ENCODE results near the gene BEST4.
"Not testable (repeated sequence)": the region's sequence is repeated elsewhere in the genome, so short reads cannot be mapped to it uniquely, and the experiment has no call there.

BEST4 gene

DNA sequence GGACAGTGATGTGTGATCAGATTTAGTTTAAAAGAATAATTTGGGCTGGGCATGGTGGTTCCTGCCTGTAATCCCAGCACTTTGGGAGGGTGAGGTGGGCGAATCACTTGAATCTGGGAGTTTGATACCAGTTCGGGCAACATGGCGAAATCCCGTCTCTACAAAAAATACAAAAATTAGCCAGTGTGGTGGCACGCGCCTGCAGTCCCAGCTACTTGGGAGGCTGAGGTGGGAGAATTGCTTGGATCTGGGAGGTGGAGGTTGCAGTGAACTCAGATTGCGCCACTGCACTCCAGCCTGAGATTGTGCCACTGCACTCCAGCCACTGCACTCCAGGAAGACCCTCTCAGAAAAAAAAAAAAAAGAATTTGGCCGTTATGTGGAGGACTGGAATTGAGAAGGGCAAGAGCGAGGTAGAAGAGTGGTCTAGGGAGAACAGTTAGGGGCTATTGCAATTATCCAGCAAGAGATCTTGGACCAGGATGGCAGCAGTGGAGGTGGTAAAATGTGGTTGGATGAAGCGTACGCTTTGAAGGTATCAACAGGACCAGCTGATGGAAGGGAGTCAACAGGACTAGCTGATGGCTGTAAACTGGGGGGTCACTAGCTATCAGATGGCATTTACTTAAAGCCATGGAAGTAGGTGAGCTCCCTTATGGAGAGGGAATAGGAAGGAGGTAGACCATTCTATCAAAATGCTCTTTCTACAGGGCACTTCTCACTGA lies 30.0 kb upstream of the BEST4 start:
- DNase-seq (ENCODE audit: low read depth, low spot score) = no peak
- no CpG with 5 or more reads among the region's 11 CpGs for WGBS (ENCODE audit: insufficient coverage, insufficient read length)

DNA sequence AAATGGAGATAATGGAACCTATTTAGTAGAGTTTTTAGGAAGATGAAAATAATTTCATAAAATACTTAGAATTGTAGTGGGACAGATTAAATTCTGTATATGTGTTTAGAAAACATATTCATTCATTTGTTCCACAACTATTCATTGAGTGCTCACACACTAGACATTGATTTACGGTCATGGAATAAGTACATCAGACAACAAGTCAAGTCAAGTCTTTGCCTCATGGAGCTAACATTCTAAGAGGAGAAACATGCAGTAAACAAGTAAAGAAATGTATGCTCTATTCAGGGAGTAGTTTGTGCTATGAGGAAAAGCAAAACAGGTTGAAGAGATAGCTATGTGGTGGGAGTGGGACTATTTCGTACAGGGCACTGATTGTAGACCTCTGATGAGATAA lies 29.3 kb upstream of the BEST4 start:
- Histone ChIP-seq H3K4me3 (ENCODE audit: low read length) (no peak overlapping the region), H3K9me3 (ENCODE audit: control insufficient read depth, insufficient read depth, low read length) (no peaks in the 10 kb centered on the region), H3K4me1 (ENCODE audit: control insufficient read depth, insufficient read depth, low read length) (peaks cover 2% of the 10 kb centered on the region), H3K27me3 (ENCODE audit: control insufficient read depth, insufficient read depth, low read length) (no peaks in the 10 kb centered on the region), H3K27ac (ENCODE audit: low read length) (no peak overlapping the region), H3K36me3 (ENCODE audit: control insufficient read depth, insufficient read depth, low read length) (no peaks in the 10 kb centered on the region)
- no peak for DNase-seq (ENCODE audit: low read depth, low spot score)
- no CpG with 5 or more reads among the region's 2 CpGs for WGBS (ENCODE audit: insufficient coverage, insufficient read length)

More for the DNA sequence above, 30.0 kb upstream of the BEST4 start:
- Histone ChIP-seq H3K4me3 (ENCODE audit: low read length) (no peak overlapping the region), H3K9me3 (ENCODE audit: control insufficient read depth, insufficient read depth, low read length) (no peaks in the 10 kb centered on the region), H3K36me3 (ENCODE audit: control insufficient read depth, insufficient read depth, low read length) (no peaks in the 10 kb centered on the region), H3K27ac (ENCODE audit: low read length) (no peak overlapping the region), H3K27me3 (ENCODE audit: control insufficient read depth, insufficient read depth, low read length) (no peaks in the 10 kb centered on the region), H3K4me1 (ENCODE audit: control insufficient read depth, insufficient read depth, low read length) (peaks cover 2% of the 10 kb centered on the region)

DNA sequence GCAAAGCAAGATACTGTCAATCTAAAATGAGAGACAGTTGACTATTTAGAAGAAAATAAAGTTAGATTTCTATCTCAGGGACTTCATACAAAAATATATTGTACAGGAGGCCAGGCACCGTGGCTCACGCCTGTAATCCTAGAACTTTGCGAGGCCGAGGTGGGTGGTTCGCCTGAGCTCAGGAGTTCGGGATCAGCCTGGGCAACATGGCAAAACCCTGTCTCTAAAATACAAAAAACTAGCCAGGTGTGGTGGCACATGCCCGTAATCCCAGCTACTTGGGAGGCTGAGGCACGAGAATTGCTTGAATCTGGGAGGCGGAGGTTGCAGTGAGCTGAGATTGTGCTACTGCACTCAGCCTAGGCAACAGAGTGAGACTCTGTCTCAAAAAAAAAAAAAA lies 28.0 kb upstream of the BEST4 start:
- no CpG with 5 or more reads among the region's 9 CpGs for WGBS (ENCODE audit: insufficient coverage, insufficient read length)
- not testable (repeated sequence) for H3K27ac ChIP-seq (ENCODE audit: low read length); H3K4me1 ChIP-seq (ENCODE audit: control insufficient read depth, insufficient read depth, low read length); H3K27me3 ChIP-seq (ENCODE audit: control insufficient read depth, insufficient read depth, low read length); H3K9me3 ChIP-seq (ENCODE audit: control insufficient read depth, insufficient read depth, low read length); H3K36me3 ChIP-seq (ENCODE audit: control insufficient read depth, insufficient read depth, low read length); H3K4me3 ChIP-seq (ENCODE audit: low read length); DNase-seq (ENCODE audit: low read depth, low spot score)

DNA sequence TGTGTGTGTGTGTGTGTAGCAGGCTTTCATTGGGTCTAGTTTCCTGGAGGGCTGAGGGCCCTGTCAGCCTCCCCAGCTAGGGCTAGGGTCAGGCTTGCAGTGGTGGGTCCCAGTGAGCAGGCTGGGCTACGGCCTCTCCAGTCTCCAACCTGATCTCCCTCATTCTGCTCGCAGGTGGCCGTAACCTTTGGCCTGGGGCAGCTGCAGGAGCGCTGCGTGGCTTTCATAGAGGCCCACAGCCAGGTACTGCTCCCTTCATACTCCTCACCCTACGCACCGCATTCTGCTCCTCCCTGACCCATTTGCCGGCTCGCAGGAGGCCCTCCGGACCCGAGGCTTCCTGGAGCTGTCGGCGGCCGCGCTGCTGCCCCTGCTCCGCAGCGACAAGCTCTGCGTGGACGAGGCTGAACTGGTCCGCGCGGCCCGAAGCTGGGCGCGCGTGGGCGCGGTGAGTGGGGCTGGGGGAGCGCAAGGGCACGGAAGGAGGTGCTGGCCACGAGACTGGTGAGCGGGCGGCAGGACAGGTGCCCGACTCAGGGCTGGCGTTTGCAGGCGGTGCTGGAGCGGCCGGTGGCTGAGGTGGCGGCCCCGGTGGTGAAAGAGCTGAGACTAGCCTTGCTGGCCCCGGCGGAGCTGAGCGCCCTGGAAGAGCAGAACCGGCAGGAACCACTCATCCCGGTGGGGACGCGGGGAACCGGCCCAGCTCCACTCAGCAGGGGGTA lies 25.0 kb upstream of the BEST4 start:
- peak overlapping the region; percentile 40; the same call in 1 of the 2 replicates for H3K4me3 ChIP-seq (ENCODE audit: low read length)
- H3K36me3 ChIP-seq (ENCODE audit: control insufficient read depth, insufficient read depth, low read length) = no peaks in the 10 kb centered on the region
- peaks cover 11% of the 10 kb centered on the region for H3K4me1 ChIP-seq (ENCODE audit: control insufficient read depth, insufficient read depth, low read length)
- DNase-seq (ENCODE audit: low read depth, low spot score) = no peak
- no peak overlapping the region for H3K27ac ChIP-seq (ENCODE audit: low read length)
- no peaks in the 10 kb centered on the region for H3K9me3 ChIP-seq (ENCODE audit: control insufficient read depth, insufficient read depth, low read length)
- H3K27me3 ChIP-seq (ENCODE audit: control insufficient read depth, insufficient read depth, low read length) = no peaks in the 10 kb centered on the region
- WGBS (ENCODE audit: insufficient coverage, insufficient read length) = no CpG with 5 or more reads among the region's 48 CpGs

DNA sequence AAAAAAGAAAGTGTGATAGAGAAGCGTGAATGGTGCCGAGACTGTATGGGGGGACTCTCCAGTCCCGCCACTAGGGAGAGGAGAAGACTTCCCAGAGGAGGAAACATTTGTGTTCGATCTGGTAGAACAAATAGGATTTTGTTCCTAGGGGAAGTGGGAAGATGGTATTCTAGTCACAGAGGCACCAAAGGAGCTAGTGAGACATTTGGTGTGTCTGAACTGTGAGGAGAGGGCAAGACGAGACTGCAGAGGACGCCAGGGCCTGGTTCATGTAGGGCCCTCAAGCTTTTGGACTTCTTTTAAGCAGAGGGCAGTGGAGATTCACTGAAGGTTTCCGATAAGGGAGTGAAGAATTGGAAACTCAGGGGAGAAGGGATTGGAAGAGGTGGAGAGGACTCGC lies 23.3 kb upstream of the BEST4 start:
- H3K4me1 ChIP-seq (ENCODE audit: control insufficient read depth, insufficient read depth, low read length) = peaks cover 19% of the 10 kb centered on the region
- no peak overlapping the region for H3K4me3 ChIP-seq (ENCODE audit: low read length)
- H3K36me3 ChIP-seq (ENCODE audit: control insufficient read depth, insufficient read depth, low read length) = no peaks in the 10 kb centered on the region; the same call in 1 of the 2 replicates

DNA sequence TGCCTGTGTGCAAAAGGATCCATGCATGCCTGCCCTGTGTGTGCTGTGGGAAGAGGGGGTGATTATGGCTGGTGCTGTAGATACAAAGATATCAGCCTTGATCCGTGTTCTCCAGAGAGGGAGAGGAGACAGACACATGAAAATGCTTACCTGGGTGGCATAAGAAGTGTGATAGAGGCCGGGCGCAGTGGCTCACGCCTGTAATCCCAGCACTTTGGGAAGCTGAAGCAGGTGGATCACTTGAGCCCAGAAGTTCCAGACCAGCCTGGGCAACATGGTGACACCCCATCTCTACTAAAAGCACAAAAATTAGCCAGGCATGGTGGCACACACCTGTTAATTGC lies 22.8 kb upstream of the BEST4 start:
- WGBS (ENCODE audit: insufficient coverage, insufficient read length) = no CpG with 5 or more reads among the region's 4 CpGs
- not testable (repeated sequence) for H3K27me3 ChIP-seq (ENCODE audit: control insufficient read depth, insufficient read depth, low read length); H3K9me3 ChIP-seq (ENCODE audit: control insufficient read depth, insufficient read depth, low read length); DNase-seq (ENCODE audit: low read depth, low spot score); H3K36me3 ChIP-seq (ENCODE audit: control insufficient read depth, insufficient read depth, low read length); H3K27ac ChIP-seq (ENCODE audit: low read length); H3K4me3 ChIP-seq (ENCODE audit: low read length)
- peaks cover 20% of the 10 kb centered on the region for H3K4me1 ChIP-seq (ENCODE audit: control insufficient read depth, insufficient read depth, low read length)

More for the DNA sequence above, 23.3 kb upstream of the BEST4 start:
- no CpG with 5 or more reads among the region's 8 CpGs for WGBS (ENCODE audit: insufficient coverage, insufficient read length)
- no peak overlapping the region for H3K27ac ChIP-seq (ENCODE audit: low read length)
- H3K27me3 ChIP-seq (ENCODE audit: control insufficient read depth, insufficient read depth, low read length) = no peaks in the 10 kb centered on the region
- DNase-seq (ENCODE audit: low read depth, low spot score) = no peak
- H3K9me3 ChIP-seq (ENCODE audit: control insufficient read depth, insufficient read depth, low read length) = no peaks in the 10 kb centered on the region

DNA sequence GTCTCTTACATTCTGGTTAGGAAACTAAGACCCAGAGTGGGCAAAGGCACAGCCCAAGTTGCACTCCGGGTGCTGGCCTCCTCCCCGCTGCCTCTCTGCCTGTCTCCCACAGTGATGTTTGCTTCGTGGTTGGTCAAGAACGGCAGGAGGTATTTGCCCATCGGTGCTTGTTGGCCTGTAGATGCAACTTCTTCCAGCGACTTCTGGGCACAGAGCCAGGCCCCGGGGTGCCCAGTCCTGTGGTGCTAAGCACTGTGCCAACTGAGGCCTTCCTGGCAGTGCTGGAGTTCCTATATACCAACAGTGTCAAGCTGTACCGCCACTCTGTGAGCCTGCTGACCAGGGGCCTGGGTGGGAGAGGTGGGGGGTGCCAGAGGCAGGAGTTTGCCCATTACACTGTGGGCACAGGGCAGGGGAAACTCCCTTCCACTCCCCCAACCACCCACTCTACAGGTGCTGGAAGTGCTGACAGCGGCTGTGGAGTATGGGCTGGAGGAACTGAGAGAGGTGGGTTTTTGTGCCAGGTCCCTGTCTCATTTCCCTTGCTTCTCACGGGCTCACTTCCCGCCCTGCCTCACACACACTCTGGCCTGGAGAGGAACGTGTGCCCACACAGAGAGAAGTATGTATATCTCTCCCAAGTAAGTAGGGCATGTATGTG lies 22.3 kb upstream of the BEST4 start:
- no CpG with 5 or more reads among the region's 12 CpGs for WGBS (ENCODE audit: insufficient coverage, insufficient read length)
- Histone ChIP-seq H3K27ac (ENCODE audit: low read length) (no peak overlapping the region), H3K27me3 (ENCODE audit: control insufficient read depth, insufficient read depth, low read length) (no peaks in the 10 kb centered on the region), H3K9me3 (ENCODE audit: control insufficient read depth, insufficient read depth, low read length) (no peaks in the 10 kb centered on the region), H3K4me1 (ENCODE audit: control insufficient read depth, insufficient read depth, low read length) (peaks cover 20% of the 10 kb centered on the region), H3K4me3 (ENCODE audit: low read length) (no peak overlapping the region), H3K36me3 (ENCODE audit: control insufficient read depth, insufficient read depth, low read length) (peaks cover 7% of the 10 kb centered on the region; the same call in 1 of the 2 replicates)
- no peak for DNase-seq (ENCODE audit: low read depth, low spot score)

DNA sequence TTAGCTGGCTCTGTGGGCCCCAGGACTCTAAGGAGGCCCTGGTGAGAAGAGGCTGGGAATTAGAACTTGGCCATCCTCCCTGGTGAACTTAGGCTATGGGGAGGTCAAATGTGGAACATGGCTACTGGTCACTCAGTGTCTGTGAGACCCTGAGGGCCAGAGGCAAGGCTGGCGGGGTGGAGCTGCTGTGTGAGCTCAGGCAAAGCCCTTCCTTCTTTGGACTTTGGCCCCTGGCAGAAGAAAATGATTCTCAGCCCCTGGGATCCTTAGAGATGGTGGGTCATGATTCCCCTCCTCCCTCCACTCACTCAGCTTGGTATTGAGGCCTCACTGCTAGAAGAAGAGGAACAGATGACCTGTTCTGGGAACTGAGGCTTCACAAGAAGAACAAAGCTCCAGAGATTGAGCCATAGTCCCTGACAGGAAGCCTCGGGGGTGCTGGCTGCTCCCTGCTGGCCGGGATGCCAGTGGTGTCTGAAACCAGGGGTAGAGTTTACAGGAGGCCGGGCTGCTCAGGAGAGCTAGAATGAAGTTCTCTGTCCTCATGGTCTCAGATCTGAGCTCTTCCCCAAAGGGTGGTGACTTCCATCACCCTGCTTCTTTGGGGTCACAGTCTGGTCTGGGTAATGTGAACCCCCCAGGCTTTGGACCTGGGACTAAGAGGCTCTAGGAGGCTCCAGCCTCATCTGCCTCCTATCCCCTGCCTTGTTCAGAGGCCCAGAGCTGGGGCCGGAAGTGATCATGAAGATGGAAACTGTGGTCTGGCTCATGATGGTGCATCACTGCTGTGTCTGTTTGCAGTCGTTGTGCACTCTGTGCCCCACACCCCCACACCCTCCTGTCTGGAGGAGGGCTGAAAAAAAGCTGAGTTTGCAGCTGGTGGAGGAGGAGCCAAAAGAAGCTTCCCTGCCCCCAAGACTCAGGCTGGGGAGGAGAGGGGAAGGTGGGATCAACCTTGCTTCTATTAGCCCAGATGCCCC lies 21.3 kb upstream of the BEST4 start:
- Histone ChIP-seq H3K4me3 (ENCODE audit: low read length) (no peak overlapping the region), H3K9me3 (ENCODE audit: control insufficient read depth, insufficient read depth, low read length) (no peaks in the 10 kb centered on the region), H3K27me3 (ENCODE audit: control insufficient read depth, insufficient read depth, low read length) (no peaks in the 10 kb centered on the region), H3K27ac (ENCODE audit: low read length) (no peak overlapping the region), H3K4me1 (ENCODE audit: control insufficient read depth, insufficient read depth, low read length) (peaks cover 20% of the 10 kb centered on the region), H3K36me3 (ENCODE audit: control insufficient read depth, insufficient read depth, low read length) (peaks cover 10% of the 10 kb centered on the region; the same call in 1 of the 2 replicates)
- DNase-seq (ENCODE audit: low read depth, low spot score) = no peak
- no CpG with 5 or more reads among the region's 6 CpGs for WGBS (ENCODE audit: insufficient coverage, insufficient read length)

DNA sequence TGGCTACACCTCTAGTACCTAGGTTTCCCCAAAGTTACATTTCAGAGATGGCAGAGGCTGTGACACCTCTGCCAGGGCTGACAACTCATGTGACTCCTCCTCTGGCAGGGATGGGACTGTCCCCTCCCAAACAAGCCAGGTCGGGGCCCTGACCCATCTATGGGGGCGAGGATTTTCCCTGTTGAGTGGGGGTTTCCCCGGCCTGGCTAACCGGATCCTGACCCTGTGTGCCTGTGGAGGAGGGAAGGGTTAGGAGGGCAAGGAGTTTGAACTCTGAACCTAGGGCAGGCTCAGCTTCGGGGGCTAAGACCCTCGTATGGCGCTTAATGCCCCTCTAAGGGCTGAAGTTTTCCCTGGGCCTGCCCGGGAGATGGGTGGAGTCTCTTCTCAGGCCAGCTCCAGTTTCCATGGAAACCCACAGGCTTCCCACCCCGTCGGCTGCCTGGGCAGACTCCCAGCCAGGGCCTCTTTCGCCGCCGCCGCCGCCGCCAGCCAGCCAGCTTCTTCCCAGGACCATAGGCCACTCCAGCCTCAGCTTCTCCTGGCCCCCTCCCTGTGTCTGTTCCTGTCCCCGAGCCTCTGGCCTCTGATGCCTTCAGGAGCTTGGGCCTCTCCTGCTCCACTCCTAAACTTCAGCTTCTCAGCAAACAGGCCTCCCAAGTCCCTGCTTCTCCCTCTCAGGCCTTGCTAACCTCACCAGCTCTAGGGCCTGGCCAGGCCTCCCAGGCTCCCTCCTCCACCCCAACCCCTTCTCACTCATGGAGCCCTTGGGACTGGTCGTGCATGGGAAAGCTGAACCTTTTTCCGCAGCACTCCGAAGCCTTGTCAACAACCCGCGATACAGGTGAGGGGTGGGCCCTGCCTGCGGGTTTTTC lies 20.3 kb upstream of the BEST4 start, which contains the start of gene BTBD19:
TSS of gene BTBD19 (plus strand) at position 461 of the 875 bp plus-strand sequence. CDS start at position 759, 298 bp downstream.
- no peak for DNase-seq (ENCODE audit: low read depth, low spot score)
- Histone ChIP-seq H3K4me1 (ENCODE audit: control insufficient read depth, insufficient read depth, low read length) (peaks cover 20% of the 10 kb centered on the region), H3K4me3 (ENCODE audit: low read length) (no peak within 1 kb of the TSS), H3K27ac (ENCODE audit: low read length) (peak within 1 kb of the TSS; percentile 1), H3K27me3 (ENCODE audit: control insufficient read depth, insufficient read depth, low read length) (no peaks in the 10 kb centered on the region), H3K36me3 (ENCODE audit: control insufficient read depth, insufficient read depth, low read length) (peaks cover 10% of the 10 kb centered on the region; the same call in 1 of the 2 replicates), H3K9me3 (ENCODE audit: control insufficient read depth, insufficient read depth, low read length) (no peaks in the 10 kb centered on the region)
- no CpG with 5 or more reads among the region's 23 CpGs for WGBS (ENCODE audit: insufficient coverage, insufficient read length)

Measured in iPS DF 6.9 (cell line).